Hepatocyte (in vitro differentiated cells): ENCODE measurements around the gene DISC1.

Experiments
- CTCF ChIP-seq: fragments of 200-600 bp; sonication (generic); IDR thresholded peaks from 2 replicates; pipeline ENCODE4 v1.5.1; 2016; ENCODE audit warnings: antibody characterized with exemption, mild to moderate bottlenecking; ENCODE audit not compliant: poor library complexity
- EZH2phosphoT487 ChIP-seq: fragments of 200-600 bp; sonication (generic); IDR thresholded peaks from one replicate; pipeline ENCODE4 v1.6.1; 2018; ENCODE audit warnings: antibody characterized with exemption, mild to moderate bottlenecking, low read depth, moderate library complexity; ENCODE audit not compliant: unreplicated experiment, severe bottlenecking

- TF ChIP-seq CTCF: peak; percentile 87
- TF ChIP-seq EZH2phosphoT487: no peak
Observed at GRCh38 chr1:231603598-231604275, 22.9 kb upstream of the DISC1 start.
